Activated CD8-positive, alpha-beta memory T cell treated with anti-CD3 and anti-CD28 coated beads for 1 hour (primary cell): Measurements from ENCODE around the gene SNRNP40.

Experiments
- DNase-seq, 2 donors: peaks; one replicate each; pipeline ENCODE4 v3.0.0-alpha.2; 2020; ENCODE audit warnings: low read depth in 1 of 2; ENCODE audit errors: extremely low read depth in 1 of 2

The SNRNP40 gene

DNA sequence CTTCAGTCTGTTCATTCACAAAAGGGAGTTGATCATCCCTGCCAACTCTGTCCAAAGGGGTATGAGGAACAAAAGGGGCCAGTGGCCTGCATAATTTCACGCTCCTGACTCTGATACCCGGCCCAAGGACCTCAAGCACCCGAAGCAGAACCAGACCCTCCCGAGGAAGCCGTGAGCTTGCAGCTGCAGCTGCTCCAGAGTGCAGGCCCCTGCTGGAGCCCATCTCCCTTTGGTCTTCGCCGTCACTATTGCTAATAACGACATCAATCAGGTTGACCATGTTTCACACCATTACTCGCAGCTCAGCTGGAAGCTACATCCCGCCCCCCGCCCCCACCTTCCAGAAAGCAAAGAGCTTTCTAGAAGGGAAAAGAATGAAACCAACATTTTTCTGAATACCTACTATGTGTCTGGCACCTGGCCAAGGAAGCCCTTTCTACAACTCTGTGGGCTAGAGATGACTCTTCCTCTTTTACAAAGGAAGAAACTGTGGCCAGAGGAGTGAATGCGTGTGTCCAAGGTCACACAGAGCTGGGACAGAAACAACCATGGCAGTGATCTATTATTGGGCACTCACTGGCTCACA, 62.4 kb downstream of the SNRNP40 start:
- no peak for DNase-seq

DNA sequence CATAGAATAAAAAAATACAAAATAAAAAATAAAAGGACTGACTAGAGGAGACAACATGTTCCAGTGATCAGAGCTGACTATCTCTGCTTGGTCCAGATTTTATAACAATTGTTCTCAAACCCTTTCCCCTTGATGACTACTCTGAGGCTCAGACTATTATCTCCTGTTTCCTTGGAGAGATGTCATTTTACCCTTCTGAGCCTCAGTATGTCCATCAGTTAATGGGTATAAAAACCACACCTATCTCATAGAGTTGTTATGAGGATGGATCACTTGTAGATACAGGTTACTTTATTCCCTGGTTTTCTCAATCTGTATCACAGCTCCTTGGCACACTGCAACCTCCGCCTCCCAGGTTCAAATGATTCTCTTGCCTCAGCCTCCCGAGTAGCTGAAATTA, 63.9 kb downstream of the SNRNP40 start:
- no peak for DNase-seq

DNA sequence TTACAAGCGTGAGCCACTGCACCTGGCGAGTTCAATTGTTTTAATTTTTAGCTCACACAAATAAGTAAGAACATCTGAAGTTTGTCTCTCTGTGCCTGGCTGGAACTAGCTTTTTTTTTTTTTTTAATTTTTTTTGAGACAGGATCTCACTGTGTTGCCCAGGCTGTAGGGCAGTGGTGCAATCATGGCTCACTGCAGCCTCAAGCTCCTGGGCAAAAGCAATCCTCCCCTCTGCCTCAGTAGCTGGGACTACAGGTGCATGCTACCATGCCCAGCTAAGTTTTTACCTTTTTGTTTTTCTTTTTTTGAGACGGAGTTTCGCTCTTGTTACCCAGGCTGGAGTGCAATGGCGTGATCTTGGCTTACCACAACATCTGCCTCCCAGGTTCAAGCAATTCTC, 64.8 kb downstream of the SNRNP40 start:
- no peak for DNase-seq

DNA sequence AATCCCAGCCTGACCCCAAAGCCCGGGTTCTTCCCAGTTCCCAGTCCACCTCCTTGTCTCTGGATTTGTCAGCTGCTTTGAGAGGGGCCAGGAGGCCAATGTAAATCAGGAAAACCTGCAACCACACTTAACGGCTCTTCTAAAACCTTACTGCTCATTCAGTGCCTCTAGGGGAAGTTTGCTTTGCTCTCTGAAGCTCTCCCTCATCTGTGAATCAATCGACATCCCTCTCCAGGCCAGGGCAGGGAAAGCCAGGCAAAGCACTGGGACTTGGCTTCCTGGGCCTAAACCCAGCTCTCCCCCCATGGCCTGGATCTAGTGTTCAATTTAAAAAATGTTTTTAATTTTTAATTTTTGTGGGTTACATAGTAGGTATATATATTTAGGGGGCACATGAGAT, 66.2 kb downstream of the SNRNP40 start:
- DNase-seq = no peak

DNA sequence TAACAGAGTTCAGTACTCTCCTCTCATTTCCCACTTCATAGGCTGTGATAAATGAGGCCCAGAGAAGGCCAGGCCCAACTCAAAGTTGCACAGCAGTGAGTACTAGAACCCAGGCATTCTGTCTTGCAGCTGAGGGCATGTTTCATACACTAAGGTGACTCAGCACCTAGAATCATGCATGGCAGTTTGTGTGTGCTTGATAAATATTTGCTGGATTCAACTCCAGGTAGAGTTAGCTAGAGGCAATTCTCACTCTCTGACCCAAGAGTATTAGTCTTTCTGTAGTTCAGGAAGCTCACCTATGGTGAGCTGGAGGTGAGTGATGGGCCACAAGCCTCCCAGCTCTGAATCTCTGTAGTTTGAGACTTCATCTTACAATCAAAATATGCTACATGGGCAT, 67.6 kb downstream of the SNRNP40 start:
- DNase-seq = no peak

DNA sequence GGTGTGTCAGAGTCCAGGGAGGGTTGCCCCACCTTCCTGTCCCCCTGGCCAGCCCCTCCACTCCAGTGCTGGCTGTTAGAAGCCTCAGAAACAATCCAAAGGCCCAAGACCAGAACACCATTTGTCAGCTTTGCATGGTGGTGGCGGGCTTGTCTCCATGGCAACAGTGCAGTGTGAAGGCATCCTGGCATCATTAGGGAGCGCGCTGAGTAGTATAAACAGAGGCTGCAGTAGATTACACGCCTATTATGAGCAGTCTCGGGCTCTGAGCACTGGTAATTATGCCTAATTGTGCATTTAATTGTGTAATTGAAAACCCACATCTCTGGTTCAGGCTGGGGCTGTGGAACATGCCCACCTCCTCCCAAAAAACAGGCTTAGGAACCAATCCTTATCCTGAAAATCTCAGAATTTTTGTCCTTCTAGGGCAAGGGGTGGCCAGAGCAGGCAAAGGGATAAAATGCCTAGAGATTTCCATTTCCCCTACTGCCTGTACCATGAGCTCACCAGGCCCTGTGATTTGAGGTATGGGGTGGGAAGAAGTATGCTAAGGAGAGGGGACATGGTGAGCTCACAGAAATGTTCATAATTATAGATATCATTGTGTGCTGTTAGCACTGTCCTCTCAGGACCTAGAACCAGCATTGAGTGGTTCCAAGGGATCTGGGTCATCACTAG, 68.6 kb downstream of the SNRNP40 start:
- no peak for DNase-seq

DNA sequence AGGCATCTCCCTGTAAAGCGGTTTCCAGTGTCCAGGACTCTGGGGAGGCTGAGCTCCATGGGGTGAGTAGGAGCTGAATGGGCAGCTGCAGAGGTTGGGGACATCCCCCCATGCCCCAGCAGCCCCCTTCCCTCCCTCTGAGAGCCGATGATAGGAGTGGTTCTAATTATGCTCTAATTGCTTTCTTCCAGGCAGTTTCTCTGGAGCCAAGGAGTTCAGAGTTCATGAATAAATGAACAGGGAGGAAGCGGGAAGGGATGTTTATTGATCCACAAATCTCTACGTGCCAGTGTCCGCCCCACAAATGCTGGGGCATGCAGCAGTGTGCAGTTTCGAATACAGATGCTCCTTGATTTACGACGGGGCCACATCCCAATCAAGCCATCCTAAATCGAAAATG, 72.5 kb downstream of the SNRNP40 start:
- no peak for DNase-seq

DNA sequence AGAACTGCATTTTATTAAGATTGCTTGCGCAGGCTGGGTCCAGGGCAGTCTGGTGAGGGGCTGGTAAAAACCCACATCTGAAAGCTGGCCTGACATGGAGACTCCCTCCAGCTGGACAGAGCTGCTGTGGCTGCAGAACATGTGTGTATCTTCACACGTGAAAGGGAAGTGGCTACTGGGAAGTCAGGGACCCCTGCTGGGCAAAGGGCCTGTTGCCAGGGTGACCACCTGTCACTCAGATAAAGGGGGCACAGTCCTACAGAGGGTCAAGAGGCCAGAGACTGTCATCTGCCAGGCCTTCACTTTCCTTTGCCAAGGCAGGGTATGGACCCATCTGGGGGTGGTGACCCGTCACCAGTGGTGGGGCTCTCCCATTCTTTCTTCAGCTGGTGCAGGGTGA, 74.4 kb downstream of the SNRNP40 start:
- DNase-seq = no peak

DNA sequence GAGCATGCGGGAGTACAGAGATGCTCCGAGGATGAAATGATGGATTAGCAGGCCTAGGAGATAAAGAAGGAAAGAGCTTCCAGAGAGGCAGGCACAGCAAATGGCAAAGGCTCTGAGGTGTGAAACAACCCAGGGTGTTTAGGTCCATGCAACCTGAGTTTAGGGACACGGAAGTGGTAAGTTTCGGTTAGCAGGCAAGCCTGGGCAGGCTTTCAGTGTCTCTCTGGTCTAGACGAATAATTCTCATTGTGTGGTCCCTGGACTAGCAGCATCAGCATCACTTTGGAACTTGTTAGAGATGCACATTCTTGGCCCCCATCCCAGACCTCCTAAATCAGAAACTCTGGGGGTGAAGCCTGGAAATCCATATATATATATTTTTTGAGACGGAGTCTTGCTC, 75.5 kb downstream of the SNRNP40 start:
- no peak for DNase-seq

DNA sequence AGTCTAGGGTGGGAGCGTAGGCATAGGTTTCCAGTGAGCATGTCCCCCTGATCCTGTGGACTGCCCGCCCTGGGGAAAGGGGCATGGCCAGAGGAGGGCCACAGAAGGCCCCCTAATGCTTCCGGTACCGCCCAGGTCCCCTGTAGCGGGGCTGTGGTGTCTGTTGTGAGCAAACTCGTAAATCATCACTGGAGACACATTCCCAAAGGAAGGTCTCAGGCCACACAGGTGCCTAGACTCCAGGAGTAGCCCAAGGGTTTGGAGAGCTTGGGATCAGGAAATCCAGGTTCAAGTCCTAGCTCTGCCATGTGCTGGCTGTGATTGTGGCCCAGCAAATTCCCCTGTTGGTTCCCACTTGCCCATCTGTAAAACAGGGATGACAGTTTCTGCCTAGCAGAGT, 77.1 kb downstream of the SNRNP40 start:
- no peak for DNase-seq

DNA sequence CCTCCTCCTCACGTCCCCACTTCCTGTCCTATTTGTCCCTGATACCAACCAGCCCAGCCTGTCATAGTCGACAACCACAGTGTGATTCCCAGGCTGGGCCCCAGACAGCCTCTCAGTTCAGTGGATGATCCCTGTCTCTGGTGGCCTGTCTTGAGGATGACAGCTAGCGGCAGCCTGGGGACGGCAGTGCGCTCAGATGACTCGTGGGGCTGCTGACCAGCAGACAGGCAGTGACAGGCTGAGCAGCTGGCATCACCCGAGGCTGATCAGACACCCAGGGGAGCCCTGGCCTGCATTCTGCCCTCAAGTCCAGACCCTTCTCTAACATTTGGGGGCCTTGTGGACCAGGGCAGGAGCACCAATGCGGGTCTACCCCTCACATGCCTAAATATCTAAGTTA, 77.9 kb downstream of the SNRNP40 start:
- no peak for DNase-seq

DNA sequence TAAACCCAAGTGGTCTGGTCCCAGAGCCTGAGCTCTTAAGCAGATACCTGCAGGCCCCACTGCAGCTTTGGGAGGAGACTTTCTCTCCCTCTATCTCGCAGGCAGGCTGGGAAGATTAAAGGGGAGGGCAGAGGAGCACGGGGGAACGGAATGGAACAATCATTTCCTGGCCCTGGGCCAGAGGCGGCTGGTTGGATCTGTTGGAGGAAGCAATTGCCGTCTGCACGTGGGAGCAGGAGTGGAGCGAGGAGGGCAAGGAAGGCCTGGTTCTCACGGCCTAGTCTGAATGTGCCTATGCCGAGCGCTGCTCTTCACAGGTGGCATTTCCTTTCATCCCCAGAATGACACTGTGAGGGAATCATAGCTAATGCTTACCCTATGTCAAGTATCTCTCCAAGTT, 80.6 kb downstream of the SNRNP40 start:
- DNase-seq = no peak

DNA sequence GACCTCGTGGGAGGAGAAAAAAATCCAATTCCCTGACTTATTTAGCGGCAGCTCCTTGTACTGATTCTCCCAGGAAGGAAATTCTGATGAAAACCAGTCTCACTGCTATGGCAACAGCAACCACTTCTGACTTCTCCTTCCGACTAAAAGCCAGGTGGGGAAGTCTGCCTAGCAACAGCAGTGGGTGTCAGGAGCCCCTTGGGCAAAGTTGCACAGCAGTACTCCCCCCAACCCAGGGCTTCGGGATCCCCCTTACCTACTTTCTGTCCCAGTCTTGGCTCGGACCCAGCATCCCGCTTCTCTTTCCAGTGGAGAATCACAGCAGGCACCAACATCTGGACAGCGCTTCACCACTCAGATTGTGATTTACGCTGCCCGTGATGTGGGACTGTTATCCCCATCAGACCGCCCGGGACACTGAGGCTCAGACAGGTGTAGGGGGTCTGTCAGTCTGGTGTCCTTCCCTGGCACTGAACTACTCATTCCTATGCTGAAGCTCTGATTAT, 81.5 kb downstream of the SNRNP40 start:
- no peak for DNase-seq

DNA sequence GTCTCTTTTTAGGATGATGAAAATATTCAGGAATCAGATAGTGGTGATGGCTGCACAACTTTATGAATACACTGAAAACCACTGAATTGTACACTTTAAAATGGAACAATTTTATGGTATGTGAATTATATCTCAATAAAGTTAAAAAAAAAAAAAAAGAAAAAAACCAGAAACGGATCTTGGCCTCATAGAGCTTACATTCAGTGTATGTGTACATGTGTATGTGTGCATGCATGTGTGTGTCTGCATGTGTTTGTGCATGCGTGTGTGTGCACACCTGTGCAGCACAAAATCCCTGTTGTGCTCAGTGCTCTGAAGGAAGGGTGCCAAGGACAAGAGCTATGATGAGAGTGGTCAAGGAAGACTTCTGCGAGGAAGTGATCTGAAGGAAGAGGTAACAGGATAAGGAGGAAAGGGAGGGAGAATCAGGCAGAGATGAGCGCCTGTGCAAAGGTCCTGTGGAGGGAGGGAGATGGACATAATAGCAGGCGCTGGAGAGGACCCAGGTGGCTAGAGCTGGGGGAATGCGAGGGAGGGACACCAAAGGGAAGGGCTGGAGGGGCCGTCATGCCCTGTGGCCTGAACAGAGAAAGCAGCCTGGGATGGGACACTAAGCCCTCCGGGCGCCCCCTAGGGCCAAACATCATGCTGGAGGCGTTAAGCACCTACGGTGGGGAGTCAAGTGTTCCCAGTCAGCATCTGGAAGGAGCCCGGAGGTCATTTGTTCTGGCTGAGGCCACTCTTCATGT, 82.1 kb downstream of the SNRNP40 start:
- no peak for DNase-seq
